Astrocyte of the spinal cord (primary cell): ENCODE measurements around the gene ANXA4.
"Not testable (repeated sequence)": the region's sequence is repeated elsewhere in the genome, so short reads cannot be mapped to it uniquely, and the experiment has no call there.

Experiments
- DNase-seq: peaks from one replicate; pipeline ENCODE4 v3.0.0; 2011; ENCODE audit warnings: low read depth, low spot score
- H3K4me3 ChIP-seq: 2 replicates; pipeline ENCODE4 v1.5.1; 2011; ENCODE audit warnings: low read depth, mild to moderate bottlenecking, low read length, moderate library complexity
- in situ Hi-C: cut with HindIII; loops from 2 replicates; pipeline ENCODE4 v1.10.0; 2017; ENCODE audit warnings: low sequenced_read_pairs
- TF ChIP-seq, protein P1 (sequence below): IDR thresholded peaks from 2 replicates; pipeline ENCODE4 v1.5.1; 2012; ENCODE audit warnings: low read depth, mild to moderate bottlenecking, low read length, inconsistent platforms

The ANXA4 gene

GRCh38 chr2:69762513-69763494, 20.9 kb downstream of the ANXA4 start:
- no peak overlapping the region for H3K4me3 ChIP-seq
- TF ChIP-seq, protein P1, sequence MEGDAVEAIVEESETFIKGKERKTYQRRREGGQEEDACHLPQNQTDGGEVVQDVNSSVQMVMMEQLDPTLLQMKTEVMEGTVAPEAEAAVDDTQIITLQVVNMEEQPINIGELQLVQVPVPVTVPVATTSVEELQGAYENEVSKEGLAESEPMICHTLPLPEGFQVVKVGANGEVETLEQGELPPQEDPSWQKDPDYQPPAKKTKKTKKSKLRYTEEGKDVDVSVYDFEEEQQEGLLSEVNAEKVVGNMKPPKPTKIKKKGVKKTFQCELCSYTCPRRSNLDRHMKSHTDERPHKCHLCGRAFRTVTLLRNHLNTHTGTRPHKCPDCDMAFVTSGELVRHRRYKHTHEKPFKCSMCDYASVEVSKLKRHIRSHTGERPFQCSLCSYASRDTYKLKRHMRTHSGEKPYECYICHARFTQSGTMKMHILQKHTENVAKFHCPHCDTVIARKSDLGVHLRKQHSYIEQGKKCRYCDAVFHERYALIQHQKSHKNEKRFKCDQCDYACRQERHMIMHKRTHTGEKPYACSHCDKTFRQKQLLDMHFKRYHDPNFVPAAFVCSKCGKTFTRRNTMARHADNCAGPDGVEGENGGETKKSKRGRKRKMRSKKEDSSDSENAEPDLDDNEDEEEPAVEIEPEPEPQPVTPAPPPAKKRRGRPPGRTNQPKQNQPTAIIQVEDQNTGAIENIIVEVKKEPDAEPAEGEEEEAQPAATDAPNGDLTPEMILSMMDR: no peak
- no peak for DNase-seq
- in situ Hi-C loops: no loop called here

- in situ Hi-C loops: not testable (repeated sequence)
These were observed 21.9 kb downstream of the ANXA4 start for GRCh38 chr2:69763831-69764230.

DNA sequence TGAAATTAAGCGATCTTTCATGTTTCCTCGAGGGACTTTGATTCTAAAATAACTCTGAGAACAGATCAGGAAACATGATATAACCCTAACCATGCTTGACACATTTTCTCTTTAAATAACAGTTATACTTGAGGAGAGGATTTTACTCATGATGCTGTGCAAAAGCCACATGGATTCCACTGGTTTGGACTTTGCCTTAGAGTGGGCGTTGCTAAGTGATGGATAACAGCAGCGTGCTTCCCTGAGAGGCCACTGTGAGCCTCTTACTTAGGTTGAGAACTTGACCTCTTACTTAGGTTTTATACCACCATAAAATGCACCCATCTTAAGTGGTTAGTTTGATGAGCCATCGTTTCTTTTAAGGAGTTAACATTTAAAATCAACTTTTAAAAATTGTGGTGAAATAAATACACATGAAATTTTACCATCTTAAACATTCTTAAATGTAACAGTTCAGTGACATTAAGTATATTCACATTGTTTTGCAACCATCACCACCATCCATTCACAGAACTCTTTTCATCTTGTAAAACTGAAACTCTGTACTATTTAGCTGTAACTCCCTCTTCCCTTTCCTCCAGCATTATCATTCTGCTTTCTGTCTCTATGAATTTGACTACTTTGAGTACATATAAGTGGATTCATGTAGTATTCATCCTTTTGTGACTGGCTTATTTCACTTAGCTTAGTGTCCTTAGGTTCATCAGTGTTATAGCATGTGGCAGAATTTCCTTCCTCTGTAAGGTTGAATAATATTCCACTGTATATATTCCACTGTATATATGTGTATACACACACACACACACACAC, 22.6 kb downstream of the ANXA4 start:
- DNase-seq: peak; percentile 29
- H3K4me3 ChIP-seq: no peak overlapping the region

More at GRCh38 chr2:69763831-69764230, 21.9 kb downstream of the ANXA4 start:
- DNase-seq, H3K4me3 ChIP-seq: not testable (repeated sequence)

DNA sequence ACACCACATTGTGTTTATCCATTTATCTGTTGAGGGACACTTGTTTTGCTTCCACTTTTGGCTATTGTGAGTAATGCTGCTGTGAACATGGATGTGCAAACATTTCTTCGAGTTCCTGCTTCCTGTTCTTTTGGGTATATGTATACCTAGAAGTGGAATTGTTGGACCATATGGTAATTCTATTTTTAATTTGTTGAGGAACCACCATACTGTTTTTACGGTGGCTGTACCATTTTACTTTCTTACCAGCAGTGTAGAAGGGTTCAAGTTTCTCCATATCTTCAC, 23.1 kb downstream of the ANXA4 start:
- DNase-seq: no peak
- TF ChIP-seq, protein P1: no peak
- in situ Hi-C loops: no loop called here
- H3K4me3 ChIP-seq: no peak overlapping the region

More for the DNA sequence above, 22.6 kb downstream of the ANXA4 start:
- in situ Hi-C loops: no loop called here
- TF ChIP-seq, protein P1: no peak

GRCh38 chr2:69766014-69766413, 24.1 kb downstream of the ANXA4 start:
- in situ Hi-C loops: no loop called here

GRCh38 chr2:69767034-69767433, 25.1 kb downstream of the ANXA4 start:
- TF ChIP-seq, protein P1: no peak
- in situ Hi-C loops: no loop called here
- DNase-seq: peak; percentile 37
- H3K4me3 ChIP-seq: no peak overlapping the region

More at GRCh38 chr2:69766014-69766413, 24.1 kb downstream of the ANXA4 start:
- H3K4me3 ChIP-seq: no peak overlapping the region
- DNase-seq: no peak
- TF ChIP-seq, protein P1: no peak
